Stimulated activated CD8-positive, alpha-beta memory T cell treated with anti-CD3 and anti-CD28 coated beads, Interleukin-7, amount 100 ng/mL, for 24 hours (primary cell): Measurements from ENCODE around the gene FRAS1.

Source experiments
- DNase-seq: peaks from one replicate; pipeline ENCODE4 v3.0.0-alpha.2; 2020; ENCODE audit warnings: low read depth

FRAS1 gene

GRCh38 chr4:78369679-78370078 lies 312.6 kb downstream of the FRAS1 start:
- no peak for DNase-seq

DNA sequence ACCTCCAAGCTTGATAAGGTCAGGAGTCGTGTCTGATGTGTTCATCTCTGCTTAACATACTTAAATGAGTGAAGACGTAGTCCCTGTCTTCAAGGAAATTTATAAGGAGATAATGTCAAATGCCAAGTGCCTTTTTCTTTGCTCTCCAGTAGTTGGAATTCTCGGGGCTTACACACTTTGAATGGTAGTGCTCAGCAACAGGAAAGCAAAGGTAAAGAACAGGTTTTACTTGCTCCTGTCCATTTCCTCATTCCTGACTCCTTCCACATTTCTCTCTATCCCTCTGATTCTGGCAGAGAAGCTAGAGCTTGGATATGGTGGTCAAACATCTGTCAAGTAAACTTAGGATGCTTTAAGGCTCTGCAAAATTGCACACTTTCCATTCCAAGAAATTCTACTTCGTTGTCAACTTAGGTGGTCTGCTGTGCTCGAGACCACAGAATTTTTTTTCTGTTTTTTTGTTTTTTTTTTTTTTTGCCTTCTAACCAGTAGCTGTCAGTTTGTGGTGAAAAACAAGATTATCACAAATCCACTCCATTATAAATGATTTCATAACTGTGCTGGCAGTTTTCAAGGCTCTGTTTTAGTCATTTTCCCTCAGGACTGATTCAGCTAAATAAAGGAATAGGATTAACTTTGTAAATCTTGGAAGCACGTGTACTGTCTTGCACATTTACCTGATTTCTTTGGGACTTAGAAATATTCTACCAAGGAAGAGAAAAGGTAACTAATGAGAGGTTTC lies 313.7 kb downstream of the FRAS1 start:
- DNase-seq = no peak

DNA sequence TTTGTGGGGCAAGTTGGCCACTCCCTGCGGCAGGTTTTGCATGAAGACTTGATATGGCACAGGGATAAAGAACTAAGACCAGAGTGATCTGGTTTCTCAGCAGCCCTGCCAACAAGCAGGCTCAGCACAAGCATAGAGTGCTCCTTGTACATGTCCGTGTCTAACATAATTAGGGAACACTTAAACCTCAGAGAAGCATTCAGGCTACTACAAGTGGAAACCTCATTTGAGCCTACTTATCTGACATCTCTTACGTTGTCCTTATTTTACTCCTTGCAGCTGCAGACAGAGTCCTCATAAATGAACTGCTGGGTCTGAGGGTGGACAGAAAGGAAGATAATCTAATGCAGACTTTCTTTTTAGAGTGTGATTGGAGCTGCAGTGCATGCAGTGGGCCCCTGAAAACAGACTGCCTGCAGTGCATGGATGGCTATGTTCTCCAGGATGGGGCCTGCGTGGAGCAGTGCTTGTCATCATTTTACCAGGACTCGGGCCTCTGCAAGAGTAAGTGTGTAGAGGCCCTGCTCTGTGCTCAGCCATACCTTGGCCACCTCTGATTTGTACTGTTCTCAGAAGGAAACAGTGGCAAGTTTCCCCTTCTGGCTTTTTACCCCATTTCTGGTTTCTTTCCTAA lies 315.3 kb downstream of the FRAS1 start:
- no peak for DNase-seq

DNA sequence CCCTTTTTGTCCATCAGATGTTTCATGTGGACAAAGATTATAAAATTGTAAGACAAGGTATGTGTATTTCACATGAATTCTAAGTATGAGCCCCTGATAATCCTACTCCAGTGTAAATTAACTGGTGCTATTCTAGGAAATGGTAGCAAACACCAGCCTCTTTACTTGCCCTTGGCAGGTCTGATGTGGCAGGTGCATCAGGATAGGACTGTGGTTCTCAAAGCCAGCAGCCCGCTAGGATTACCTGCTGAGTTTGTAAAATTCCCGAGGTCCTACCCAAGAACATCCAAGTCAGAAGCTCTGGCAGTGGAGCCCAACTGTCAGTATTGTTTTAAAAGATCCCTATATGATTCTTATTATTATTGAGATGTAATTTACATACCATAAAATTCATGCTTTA lies 320.4 kb downstream of the FRAS1 start:
- DNase-seq = no peak

GRCh38 chr4:78379040-78379439 lies 321.9 kb downstream of the FRAS1 start:
- DNase-seq = no peak

DNA sequence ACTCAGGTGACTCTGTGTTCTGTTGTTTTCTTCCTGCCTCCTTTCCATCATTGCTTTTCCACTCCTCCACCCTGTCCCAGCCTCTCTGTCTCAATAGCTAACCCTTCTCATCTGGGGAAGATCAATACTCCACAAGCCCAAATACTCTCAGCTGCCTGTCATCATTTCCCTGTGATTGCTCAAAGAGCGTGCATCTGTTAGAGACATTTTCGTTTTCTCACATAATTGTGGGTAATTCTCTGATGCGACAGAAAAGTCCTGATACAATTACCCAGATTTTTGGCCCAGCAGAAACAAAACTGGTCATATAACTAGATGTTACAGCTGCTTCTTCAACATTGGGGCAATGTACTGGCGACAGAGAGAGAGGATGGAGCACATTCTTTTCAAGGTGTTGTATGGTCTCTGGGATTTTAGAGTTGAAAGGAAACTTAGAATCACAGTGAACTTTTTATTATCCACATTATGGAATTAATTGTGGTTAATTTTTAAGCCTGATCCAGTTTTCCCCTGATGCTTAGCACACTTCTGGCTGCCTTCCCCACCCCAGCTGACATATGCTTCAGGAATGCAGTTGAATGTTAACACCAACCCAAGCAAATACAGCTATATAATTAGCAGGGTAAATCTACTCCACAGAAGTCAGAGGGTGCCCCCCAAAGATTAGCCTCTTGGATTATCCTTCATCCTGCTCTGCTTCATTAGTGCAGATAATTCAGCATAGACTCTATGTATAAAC lies 323.0 kb downstream of the FRAS1 start:
- DNase-seq = no peak

DNA sequence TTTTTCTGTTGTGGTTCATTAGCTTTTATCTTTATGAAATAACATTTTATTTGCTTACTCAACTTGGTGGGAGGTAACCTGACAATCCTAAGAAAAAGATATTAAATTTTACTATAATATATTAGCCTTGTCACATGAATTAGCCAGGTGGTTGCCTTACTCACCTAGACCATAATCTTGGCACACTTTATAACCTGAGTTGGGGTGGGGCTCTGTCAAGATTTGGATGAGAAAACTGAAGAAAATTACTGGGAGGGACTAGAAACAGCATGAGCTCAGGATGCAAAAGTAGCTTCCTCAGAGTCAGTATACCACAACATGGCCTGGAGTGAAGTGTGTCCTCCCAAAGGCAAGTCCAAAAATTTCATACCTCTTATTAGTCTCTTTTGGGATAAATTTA lies 329.6 kb downstream of the FRAS1 start:
- DNase-seq = no peak

- no peak for DNase-seq
Measured at GRCh38 chr4:78395642-78396041, 338.5 kb downstream of the FRAS1 start.

DNA sequence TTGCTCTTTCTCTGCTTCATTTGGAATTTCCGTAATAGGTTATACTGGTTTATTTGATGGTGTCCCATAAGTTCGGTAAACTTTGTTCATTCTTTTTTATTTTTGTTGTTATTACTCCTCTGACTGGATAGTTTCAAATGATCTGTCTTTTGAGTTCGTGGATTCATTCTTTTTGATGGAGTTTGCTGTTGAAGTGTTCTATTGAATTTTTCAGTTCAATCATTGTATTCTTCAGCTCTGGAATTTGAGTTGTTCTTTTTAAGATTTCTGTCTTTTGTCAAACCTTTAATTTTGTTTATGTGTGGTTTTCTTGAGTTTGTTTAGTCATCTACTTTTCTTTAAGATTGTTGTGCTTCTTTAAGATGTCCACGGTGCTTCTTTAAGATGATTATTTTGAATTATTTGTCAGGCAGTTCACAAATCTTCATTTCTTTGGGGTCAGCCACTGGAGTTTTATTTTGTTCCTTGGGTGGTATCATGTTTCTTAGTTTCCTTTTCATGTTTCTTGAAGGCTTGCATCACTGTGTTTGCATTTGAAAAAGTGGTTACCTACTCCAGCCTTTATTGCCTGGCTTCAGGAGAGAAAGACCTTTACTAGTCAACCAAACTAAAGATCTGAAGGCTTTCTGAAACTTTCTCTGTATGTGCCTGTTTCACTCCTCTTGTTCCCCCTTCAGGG lies 339.6 kb downstream of the FRAS1 start:
- no peak for DNase-seq

DNA sequence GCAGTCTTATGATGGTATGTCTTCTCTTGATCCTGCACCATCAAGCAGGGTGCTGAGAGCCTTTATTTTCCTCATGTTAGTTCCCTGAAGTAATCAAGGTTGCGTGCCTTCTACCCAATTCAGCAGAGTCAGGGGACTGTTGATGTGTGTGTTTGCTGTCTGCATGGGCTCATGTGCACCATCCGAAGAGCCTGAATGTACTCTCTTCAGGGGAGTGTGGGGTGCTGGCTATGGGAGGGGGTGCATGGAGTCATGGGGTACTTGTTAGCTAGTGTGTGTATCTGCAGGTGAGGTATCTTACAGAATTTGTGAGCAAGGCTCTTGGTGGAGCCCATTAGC lies 340.1 kb downstream of the FRAS1 start:
- no peak for DNase-seq

GRCh38 chr4:78409612-78410202 lies 352.6 kb downstream of the FRAS1 start:
- no peak for DNase-seq

DNA sequence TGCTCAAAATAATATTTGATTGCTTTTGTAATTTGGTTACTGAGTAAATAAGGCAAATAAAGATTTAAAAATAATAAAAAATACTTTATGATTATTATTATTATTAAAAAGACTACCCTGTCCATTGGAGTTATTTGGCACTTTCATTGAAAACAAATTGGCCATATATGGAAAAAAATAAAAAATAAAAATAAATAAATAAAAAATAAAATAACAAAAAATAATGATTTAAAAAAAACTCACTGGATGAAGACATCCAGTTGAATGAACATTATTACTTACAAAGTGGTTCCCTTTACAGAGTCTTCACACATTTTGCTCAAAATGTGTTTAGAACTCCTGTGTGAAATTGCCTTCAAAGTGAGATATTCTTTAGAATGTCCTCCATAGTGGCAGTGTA lies 353.1 kb downstream of the FRAS1 start:
- DNase-seq = no peak

- no peak for DNase-seq
Measured at GRCh38 chr4:78410676-78411075, 353.6 kb downstream of the FRAS1 start.

GRCh38 chr4:78414116-78414515 lies 357.0 kb downstream of the FRAS1 start:
- DNase-seq = no peak

DNA sequence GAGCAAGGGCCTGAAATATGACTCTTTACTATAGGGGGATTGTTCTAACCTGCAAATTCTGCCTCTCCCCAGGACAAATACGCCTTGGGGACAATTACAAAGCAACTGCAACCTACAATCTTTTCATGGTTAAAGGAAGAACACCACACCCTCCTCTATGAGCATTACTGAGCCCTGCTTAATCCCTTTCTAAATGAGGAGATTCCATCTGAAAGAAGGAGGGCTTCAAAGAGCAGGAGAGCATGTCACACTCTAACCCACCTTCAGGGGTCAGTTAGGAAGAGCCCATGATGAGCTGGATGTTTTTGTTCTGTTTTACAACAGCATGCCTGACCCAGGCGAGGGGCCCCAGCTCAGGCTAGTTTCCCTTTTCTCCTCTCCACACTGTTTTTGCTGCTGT lies 360.5 kb downstream of the FRAS1 start:
- no peak for DNase-seq

- no peak for DNase-seq
Measured at GRCh38 chr4:78418406-78418805, 361.3 kb downstream of the FRAS1 start.

GRCh38 chr4:78423790-78424189 lies 366.7 kb downstream of the FRAS1 start:
- no peak for DNase-seq

DNA sequence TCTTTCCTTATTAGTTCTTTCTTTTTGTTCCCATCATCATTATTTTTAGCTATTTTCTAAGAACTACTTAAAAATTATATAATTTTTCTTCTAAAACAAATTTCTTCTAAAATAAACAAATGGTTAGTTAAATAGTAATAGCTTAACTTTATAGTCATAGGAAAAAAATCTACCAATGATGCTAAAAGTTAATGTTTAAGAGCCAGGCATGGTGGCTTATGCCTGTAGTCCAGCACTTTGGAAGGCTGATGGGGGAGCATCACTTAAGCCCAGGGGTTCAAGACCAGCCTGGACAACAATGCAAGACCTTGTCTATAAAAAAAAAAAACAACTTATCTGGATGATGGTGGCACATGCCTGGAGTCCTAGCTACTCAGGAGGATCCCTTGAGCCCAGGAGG lies 367.3 kb downstream of the FRAS1 start:
- DNase-seq = no peak

DNA sequence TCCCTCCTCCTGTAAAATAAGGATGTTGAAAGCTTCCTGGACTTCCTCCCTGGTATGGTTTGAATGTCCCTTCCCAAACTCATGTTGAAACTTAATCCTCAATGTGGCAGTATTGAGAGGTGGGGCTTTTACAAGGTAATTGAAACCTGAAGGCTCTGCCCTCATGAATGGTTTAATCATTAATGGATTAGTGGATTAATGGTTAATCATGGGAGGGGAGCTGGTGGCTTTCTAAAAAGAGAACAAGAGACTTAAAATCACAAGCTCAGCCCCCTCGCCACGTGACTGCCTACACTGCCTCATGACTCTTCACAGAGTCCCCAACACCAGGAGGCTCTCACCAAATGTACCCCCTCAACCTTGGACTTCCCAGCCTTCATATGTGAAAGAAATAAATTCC lies 369.8 kb downstream of the FRAS1 start:
- no peak for DNase-seq

- no peak for DNase-seq
Measured at GRCh38 chr4:78428996-78429395, 371.9 kb downstream of the FRAS1 start.

DNA sequence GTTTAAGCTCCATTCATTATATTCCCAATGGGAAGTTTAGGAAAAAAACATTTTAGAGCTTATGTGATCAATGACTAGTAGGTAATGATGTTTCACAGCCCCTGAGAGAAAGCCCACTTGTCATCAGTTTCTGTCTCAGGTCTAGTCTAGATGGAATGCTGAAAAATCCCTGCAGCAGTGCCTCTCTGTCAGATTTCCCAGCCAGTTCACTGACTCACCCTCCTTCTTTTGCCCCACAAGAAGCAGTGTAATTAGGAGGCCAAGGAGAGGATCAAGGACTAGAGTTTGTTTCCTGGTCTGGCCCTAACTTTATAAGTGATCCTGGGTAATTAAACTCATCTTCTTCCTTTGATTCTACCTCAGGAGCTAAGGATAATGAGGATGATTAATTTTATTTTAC lies 375.8 kb downstream of the FRAS1 start:
- DNase-seq = no peak

DNA sequence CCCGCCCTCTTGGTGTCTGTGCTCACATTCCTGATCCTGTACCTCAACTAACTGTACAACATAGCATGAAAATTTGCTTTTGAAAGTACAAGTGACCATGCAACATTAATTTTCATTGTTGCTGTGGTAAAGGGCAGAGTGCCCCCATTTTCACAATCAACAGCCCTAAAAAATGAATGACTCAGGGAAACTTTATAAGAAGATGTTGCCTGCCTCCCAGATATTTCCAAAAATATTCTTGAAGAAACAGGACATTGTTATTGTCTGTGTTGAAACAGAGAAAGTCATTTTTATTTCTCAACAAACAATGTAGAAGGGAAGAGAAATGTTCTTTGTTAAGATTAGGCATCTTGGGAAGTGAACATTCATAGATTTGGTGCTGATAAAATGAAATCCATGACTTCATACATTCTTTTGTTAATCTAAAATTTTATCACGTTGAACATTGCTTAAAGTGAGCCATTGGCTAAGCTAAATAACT lies 380.5 kb downstream of the FRAS1 start:
- no peak for DNase-seq
